CMK (cell line): ENCODE results near the gene PDE6C.
A peak's percentile ranks its signal among the peaks of the same experiment; 100 is the strongest.
"Not testable (repeated sequence)": the region's sequence is repeated elsewhere in the genome, so short reads cannot be mapped to it uniquely, and the experiment has no call there.

Source experiments
- DNase-seq: peaks from one replicate; pipeline ENCODE4 v3.0.0-alpha.2; 2010; ENCODE audit warnings: low read depth

PDE6C gene

GRCh38 chr10:93630625-93631557 lies 18.6 kb downstream of the PDE6C start:
- DNase-seq: no peak

GRCh38 chr10:93639791-93640190 lies 27.5 kb downstream of the PDE6C start:
- no peak for DNase-seq

GRCh38 chr10:93652857-93653256 lies 40.5 kb downstream of the PDE6C start:
- no peak for DNase-seq

DNA sequence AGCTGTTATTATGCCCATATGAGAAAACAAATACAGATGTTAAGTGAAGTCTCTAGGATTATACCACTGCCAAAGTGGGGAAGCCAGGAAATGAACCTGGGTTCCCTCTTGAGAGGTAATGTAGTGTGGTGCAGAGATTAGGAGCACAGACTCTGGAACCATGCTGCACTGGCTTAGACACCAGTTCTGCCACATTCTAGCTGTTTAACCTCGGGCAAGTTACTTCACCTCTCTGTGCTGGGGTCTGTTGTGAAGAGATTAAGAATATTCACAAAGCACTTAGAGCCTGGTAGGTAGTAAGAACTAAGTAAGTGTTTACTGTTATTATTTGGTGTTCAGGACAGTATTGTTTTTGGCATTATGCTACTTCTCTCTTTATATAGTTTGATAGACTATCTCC lies 41.9 kb downstream of the PDE6C start:
- no peak for DNase-seq

DNA sequence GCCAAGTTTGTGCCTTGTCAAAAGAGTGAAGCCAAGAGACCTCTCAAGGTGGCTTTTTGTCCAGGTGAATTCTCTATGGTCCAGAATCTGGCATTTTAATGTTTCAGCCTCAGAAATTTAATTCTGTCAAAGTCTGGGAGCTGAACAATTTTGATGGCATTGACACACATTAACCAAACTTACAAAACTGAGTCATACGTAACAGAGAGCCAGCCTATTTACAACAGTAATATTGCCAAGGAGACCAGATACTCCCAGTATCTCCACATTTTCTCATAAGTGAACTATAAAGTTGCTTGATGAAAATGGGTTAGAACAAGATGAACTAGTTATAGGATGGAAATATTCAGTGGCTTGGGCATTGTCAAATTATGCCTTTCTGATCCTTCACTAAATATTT lies 43.8 kb downstream of the PDE6C start:
- DNase-seq: no peak

GRCh38 chr10:93657757-93658156 lies 45.4 kb downstream of the PDE6C start:
- DNase-seq: no peak

GRCh38 chr10:93666030-93666429 lies 53.7 kb downstream of the PDE6C start:
- DNase-seq: no peak

DNA sequence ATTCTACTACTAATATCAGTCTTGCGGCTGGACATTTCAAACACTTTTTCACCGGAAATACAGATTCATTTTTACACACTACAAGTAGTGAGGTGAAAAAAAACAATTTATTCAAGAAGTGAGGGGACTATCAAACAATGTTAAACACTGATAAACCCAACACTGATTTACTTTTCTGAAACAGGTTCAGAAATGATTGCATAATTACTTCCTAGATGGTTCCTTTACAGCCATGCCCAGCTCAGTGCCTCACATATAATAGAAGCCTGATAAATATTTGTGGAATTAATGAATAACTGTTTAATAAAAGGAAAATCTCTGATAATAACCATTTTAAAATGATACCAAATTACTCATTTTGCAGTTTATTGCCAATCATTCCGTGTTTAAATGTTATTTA lies 55.5 kb downstream of the PDE6C start:
- no peak for DNase-seq

- no peak for DNase-seq
These were observed 58.0 kb downstream of the PDE6C start for GRCh38 chr10:93670372-93670771.

- DNase-seq: no peak
These were observed 58.7 kb downstream of the PDE6C start for GRCh38 chr10:93671042-93671441.

DNA sequence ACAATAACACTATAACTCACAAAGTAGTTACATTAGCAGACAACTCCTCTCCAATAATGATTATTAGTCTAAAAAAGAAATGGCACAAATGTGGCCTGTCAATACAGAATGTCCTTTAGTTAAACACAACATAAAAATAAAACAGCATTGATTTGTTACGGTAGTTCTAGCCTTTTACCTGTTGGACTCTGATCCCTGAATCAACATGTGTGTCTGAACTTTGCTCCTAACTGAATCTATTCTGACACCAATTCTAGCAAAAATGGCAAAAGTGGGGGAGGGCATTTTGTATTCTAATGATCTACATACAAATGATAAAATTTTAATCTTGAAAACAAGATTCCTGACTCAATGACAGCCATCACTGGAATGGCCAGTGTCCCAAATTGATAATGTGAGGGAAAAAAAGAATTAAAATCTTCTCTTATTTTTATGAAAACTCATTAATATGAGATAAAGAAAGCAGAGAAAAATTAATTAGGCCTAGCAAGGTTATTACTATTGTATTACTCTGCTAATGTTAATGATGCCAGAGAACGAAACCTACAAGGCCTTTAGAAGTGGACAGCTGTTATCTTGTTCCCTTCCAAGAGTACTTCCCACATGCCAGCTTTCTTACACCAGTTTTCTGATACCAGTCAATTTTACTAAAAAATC lies 59.8 kb downstream of the PDE6C start:
- no peak for DNase-seq

GRCh38 chr10:93672890-93673289 lies 60.6 kb downstream of the PDE6C start:
- DNase-seq: no peak

DNA sequence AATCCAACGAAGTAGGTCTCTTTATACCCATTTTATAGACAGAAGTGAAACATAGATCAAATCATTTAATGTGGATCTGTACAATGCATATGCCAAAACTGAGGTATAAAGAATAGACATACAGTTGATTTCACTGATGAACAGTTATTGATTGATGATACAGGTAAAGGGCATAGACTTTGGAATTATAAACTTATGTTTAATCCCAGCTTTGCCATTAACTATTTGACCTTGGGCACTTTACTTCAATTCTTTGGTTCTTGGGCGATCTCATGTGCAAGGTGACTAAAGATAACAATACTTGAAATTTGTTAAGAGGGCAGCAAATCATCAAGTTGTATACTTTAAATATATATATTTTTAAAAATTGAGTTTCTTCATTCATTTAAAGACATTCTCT lies 61.5 kb downstream of the PDE6C start:
- DNase-seq: no peak

DNA sequence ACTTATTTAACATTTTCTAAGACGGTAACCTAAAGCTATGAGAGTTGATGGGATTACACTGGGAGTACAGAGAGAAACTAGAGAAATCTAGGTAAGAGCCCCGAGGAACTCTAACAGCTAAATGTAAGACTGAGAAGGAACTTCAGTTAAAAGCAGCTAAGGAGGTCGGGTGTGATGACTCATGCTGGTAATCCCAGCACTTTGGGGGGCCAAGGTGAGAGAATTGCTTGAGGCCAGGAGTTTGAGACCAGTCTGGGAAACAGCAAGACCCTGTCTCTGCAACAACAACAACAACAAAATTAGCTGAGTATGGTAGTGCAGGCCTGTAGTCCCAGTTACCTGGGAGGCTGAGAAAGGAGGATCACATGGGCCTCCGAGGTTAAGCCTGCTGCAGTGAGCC lies 66.0 kb downstream of the PDE6C start:
- no peak for DNase-seq

- DNase-seq: no peak
These were observed 66.7 kb downstream of the PDE6C start for GRCh38 chr10:93678805-93679587.

GRCh38 chr10:93680412-93681047 lies 68.2 kb downstream of the PDE6C start:
- DNase-seq: no peak

DNA sequence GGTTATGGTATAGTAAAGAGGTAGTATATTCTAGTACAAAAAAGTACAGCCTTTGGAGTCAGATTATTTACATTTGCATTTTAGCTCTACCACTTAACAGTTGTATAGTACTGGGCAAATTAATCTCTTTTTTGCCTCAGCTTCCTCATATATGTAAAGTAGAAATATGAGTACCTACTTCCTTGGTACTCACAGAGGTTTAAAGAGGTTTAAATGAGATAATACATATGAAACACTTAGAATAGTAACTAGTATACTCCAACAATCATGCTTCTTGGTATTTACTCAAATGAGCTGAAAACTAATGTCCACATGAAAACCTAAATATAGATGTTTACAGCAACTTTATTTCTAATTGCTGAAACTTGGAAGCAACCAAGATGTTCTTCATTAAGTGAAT lies 75.4 kb downstream of the PDE6C start:
- no peak for DNase-seq

GRCh38 chr10:93695740-93696139 lies 83.4 kb downstream of the PDE6C start:
- no peak for DNase-seq

- not testable (repeated sequence) for DNase-seq
These were observed 84.2 kb downstream of the PDE6C start for GRCh38 chr10:93696582-93696981.

- no peak for DNase-seq
These were observed 84.9 kb downstream of the PDE6C start for GRCh38 chr10:93697207-93697606.

DNA sequence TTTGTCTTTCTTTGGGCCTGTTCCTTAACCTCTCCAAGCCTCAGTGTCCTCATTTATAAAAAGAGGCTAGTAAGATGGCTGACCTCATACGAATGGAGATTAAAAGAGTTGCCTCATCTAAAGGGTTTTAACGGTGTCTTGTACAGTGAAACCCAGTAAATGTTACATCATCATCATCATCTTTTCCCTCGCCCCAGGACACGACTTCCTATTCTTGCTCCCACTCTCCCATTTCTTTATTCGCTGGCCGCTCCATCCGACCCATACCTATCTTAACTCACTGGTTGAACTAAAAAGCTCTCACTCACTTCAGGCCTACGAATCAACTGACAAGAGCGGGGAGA lies 89.5 kb downstream of the PDE6C start:
- peak; percentile 24 for DNase-seq
